Brain microvascular endothelial cell (primary cell): ENCODE measurements around the gene CD300LF.

Experiments used
- DNase-seq: peaks from one replicate; pipeline ENCODE4 v3.0.0-alpha.2; 2020
- H3K27ac ChIP-seq: fragments of 250-450 bp; sonication (Bioruptor Pico); 2 replicates; pipeline ENCODE4 v1.5.1; 2020; ENCODE audit warnings: mild to moderate bottlenecking, moderate library complexity
- H3K27me3 ChIP-seq: fragments of 250-450 bp; sonication (Bioruptor Pico); replicated peaks from 2 replicates; pipeline ENCODE4 v1.5.1; 2020; ENCODE audit warnings: mild to moderate bottlenecking
- H3K36me3 ChIP-seq: fragments of 250-450 bp; sonication (Bioruptor Pico); replicated peaks from 2 replicates; pipeline ENCODE4 v1.5.1; 2020; ENCODE audit warnings: mild to moderate bottlenecking
- H3K4me3 ChIP-seq: 2 replicates; pipeline ENCODE4 v1.5.1; 2011; ENCODE audit warnings: low read depth, mild to moderate bottlenecking, control low read depth, low read length, moderate library complexity
- in situ Hi-C: cut with HindIII; loops from 2 replicates; pipeline ENCODE4 v1.10.0; 2017; ENCODE audit warnings: low sequenced_read_pairs, low pct_ligation_motif_present
- TF ChIP-seq, protein P1 (sequence below): IDR thresholded peaks from 2 replicates; pipeline ENCODE4 v1.5.1; 2011; ENCODE audit warnings: low read depth, mild to moderate bottlenecking, moderate library complexity, low read length, control low read depth, inconsistent platforms; ENCODE audit errors: missing control alignments

Gene CD300LF

GRCh38 chr17:74755533-74755932 is 42.8 kb upstream of the CD300LF start:
- DNase-seq: no peak
- in situ Hi-C loops: no loop called here
- TF ChIP-seq, protein P1, sequence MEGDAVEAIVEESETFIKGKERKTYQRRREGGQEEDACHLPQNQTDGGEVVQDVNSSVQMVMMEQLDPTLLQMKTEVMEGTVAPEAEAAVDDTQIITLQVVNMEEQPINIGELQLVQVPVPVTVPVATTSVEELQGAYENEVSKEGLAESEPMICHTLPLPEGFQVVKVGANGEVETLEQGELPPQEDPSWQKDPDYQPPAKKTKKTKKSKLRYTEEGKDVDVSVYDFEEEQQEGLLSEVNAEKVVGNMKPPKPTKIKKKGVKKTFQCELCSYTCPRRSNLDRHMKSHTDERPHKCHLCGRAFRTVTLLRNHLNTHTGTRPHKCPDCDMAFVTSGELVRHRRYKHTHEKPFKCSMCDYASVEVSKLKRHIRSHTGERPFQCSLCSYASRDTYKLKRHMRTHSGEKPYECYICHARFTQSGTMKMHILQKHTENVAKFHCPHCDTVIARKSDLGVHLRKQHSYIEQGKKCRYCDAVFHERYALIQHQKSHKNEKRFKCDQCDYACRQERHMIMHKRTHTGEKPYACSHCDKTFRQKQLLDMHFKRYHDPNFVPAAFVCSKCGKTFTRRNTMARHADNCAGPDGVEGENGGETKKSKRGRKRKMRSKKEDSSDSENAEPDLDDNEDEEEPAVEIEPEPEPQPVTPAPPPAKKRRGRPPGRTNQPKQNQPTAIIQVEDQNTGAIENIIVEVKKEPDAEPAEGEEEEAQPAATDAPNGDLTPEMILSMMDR: no peak
- no peak overlapping the region for H3K27ac ChIP-seq
- H3K36me3 ChIP-seq: no peaks in the 10 kb centered on the region
- H3K27me3 ChIP-seq: no peaks in the 10 kb centered on the region
- no peak overlapping the region for H3K4me3 ChIP-seq

DNA sequence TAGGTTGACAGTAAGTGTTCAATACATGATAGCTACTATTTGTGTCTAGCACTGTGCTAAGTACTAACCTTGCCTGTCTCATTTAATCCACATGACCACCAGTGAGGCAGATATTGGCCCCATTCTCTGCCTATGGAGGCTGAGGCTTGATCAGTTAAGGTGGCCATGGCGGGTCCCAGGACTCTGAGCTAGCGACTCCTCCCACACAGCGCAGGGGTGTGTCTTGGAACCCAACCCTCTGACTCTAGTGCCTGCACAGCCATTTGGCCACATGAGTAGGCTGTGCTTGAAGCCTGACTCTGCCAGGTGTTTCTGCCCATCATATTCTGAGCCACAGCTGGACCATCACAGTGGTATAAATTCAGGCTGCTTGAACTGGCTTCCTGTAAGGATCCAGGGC is 42.1 kb upstream of the CD300LF start:
- Histone ChIP-seq H3K27ac (no peak overlapping the region), H3K36me3 (no peaks in the 10 kb centered on the region), H3K27me3 (no peaks in the 10 kb centered on the region), H3K4me3 (no peak overlapping the region)
- in situ Hi-C loops: no loop called here
- TF ChIP-seq, protein P1: no peak
- DNase-seq: no peak

DNA sequence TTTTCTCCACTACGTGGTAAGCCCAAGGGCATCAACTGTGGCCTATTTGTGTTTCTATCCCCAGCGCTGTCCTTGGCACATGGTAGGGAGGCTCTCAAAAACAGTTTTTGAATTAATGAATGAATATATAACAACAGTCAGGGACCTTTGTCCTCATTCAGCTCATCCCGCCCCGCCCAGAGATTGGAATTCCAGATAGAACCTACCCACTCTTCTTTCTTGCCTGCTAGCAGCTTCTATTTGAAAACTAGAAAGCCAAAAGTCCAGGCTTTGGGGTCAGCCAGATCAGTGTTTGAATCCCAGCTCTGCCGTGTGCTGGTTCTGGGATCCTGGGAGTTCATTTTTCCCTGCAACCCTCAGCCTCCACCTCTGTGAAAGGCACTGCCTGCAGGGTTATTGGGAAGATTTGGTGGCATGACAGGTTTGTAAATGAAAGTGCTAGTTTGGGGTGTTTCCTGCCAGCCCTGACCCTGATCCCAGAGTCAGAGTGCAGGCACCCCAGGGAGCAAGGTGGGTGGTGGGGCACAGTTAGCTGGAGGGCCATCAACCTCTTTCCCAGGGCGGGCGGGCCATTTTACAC is 40.2 kb upstream of the CD300LF start:
- Histone ChIP-seq H3K27me3 (no peaks in the 10 kb centered on the region), H3K4me3 (no peak overlapping the region), H3K27ac (no peak overlapping the region), H3K36me3 (no peaks in the 10 kb centered on the region)
- in situ Hi-C loops: no loop called here
- no peak for DNase-seq
- TF ChIP-seq, protein P1: no peak

GRCh38 chr17:74752415-74752814 is 39.7 kb upstream of the CD300LF start:
- Histone ChIP-seq H3K27me3 (no peaks in the 10 kb centered on the region), H3K36me3 (no peaks in the 10 kb centered on the region), H3K27ac (no peak overlapping the region), H3K4me3 (no peak overlapping the region)
- TF ChIP-seq, protein P1: no peak
- in situ Hi-C loops: no loop called here
- DNase-seq: no peak

DNA sequence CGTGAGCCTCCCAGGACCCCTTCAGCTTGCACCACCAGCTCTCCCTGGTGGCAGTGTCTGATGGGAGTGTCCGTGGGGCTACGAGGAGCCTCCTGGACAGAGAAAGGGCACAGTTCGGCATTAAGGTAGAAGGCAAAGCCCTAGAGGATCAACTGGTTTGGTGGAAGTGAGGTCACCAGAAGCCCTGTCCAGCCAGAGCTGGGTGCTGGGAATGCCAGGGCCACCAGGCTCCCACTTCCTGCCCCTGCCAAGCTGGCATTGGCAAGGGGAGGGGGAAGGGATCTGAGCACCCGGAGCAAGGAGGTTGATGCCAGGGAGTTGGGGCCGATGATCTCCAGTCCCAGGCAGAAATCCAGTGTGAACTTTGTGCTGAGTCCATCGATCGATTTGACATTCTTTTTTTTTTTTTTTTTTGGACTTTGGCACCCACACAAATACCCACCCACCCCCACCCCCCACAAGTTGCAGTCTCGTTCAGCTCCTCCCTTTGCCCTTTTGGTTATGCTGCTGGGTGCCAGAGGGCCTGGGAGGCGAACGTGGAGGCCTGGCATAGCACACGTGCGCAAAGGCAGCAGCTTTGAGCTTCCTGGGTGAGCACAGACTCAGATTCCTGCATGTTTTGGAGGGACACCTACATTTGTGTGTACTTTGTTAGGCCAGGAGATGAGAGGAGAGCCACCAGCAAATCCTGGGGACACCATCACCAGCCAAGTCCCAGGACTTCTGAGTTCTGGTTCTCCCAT is 37.8 kb upstream of the CD300LF start:
- in situ Hi-C loops: no loop called here
- no peak overlapping the region for H3K27ac ChIP-seq

More for the DNA sequence above, 37.8 kb upstream of the CD300LF start:
- Histone ChIP-seq H3K4me3 (peak overlapping the region; percentile 69), H3K27me3 (no peaks in the 10 kb centered on the region), H3K36me3 (no peaks in the 10 kb centered on the region)
- TF ChIP-seq, protein P1: no peak
- DNase-seq: no peak
